Vagina (tissue), 2 donors: ENCODE data around the gene MDM1.

ENCODE experiments used
- POLR2A ChIP-seq, 2 donors: fragments of 450-650 bp; IDR thresholded peaks; one replicate each; pipeline ENCODE4 v1.6.1; 2017; ENCODE audit warnings: antibody characterized with exemption in 2 of 2, mild to moderate bottlenecking in 2 of 2, moderate library complexity in 2 of 2
- TF ChIP-seq, protein P1 (sequence below), 3 experiments: fragments of 450-650 bp in 2 of 3; fragments of 200-600 bp in 1 of 3; sonication (generic) in 1 of 3; IDR thresholded peaks; one replicate each; pipeline ENCODE4 v1.5.1; 2017 to 2019; ENCODE audit warnings: antibody characterized with exemption in 3 of 3, mild to moderate bottlenecking in 2 of 3, moderate library complexity in 2 of 3

GRCh38 chr12:68335462-68335861 is 3.3 kb upstream of the MDM1 start:
- TF ChIP-seq, protein P1, sequence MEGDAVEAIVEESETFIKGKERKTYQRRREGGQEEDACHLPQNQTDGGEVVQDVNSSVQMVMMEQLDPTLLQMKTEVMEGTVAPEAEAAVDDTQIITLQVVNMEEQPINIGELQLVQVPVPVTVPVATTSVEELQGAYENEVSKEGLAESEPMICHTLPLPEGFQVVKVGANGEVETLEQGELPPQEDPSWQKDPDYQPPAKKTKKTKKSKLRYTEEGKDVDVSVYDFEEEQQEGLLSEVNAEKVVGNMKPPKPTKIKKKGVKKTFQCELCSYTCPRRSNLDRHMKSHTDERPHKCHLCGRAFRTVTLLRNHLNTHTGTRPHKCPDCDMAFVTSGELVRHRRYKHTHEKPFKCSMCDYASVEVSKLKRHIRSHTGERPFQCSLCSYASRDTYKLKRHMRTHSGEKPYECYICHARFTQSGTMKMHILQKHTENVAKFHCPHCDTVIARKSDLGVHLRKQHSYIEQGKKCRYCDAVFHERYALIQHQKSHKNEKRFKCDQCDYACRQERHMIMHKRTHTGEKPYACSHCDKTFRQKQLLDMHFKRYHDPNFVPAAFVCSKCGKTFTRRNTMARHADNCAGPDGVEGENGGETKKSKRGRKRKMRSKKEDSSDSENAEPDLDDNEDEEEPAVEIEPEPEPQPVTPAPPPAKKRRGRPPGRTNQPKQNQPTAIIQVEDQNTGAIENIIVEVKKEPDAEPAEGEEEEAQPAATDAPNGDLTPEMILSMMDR (IDR thresholded peaks at IDR 0.05) = no peak
- no peak for TF ChIP-seq POLR2A (IDR thresholded peaks at IDR 0.05)
